ENCODE results near the gene FADD.

DNA sequence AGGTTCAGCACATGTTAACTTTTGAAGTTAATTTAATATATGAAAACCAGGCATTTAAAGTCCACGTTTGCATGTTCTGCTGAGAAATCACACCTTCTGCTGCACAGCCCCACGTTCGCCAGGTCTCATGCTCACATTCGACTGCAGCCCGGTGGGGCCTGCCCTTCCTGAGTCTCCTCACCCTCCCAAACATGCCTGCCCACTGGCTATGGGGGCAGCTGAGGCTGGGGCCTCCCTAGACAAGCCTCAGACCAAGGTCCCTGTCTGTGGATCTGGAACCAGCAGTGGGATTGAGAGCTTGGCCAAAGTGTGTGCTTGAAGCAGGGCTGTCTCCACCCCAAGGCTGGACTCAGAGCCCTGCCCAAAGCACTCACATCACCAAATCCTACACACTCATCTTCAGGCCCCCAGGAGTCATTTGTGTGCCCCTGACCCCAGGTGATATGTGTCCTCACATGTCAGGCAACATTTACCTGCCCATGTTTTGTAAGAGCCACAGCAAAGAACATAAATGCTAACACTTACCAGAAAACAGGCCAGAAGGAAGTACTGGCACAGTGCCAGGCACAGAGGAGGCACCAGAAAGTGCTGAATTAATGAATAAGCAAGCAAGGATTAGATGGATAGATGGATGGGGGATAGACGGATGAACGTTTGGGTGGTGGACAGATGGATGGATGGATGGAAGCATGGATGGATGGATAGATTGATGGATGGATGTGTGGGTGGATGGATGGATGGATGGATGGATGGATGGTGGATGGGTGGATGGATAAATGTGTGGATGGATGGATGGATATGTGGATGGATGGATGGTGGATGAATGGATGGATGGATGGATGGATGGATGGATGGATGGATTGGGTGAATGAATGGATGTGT, 9.4 kb upstream of the FADD start:
- TF ChIP-seq POLR2AphosphoS5 (IDR thresholded peaks at IDR 0.05; ENCODE audit: low read depth, low read length) = no peak
- TF ChIP-seq POLR2A (IDR thresholded peaks at IDR 0.05; ENCODE audit: low read depth, low read length) = no peak
- no peak for TF ChIP-seq TAF1 (IDR thresholded peaks at IDR 0.05; ENCODE audit: low read depth, low read length)
- TF ChIP-seq SPI1 (IDR thresholded peaks at IDR 0.05; ENCODE audit: low read depth, low read length) = no peak
- TF ChIP-seq PAX5 (IDR thresholded peaks at IDR 0.05; ENCODE audit: insufficient read depth, low read length, severe bottlenecking) = no peak
- no peak for TF ChIP-seq POU2F2 (IDR thresholded peaks at IDR 0.05; ENCODE audit: low read depth, low read length)

Data from GM12891 (cell line).